WTC11 (cell line): ENCODE measurements around the gene DISC1. TPM values are rescaled to one million over a fixed set of nuclear protein-coding genes. Genes with fewer than 3 reads are reported as not detected.

Experiments
- ATAC-seq: fragments of 200-7000 bp; cut with Tn5 transposase; 2 replicates; pipeline ENCODE4 v1.10.0; 2021; ENCODE audit warnings: mild to moderate bottlenecking, moderate library complexity
- CTCF ChIA-PET: fragments of 300-600 bp; sonication (Branson Sonifier 250); formaldehyde crosslinking; loops from one replicate; lab custom pipeline; 2021; ENCODE audit warnings: antibody characterized with exemption; lab: Charles Lee
- POLR2A ChIA-PET: fragments of 350-600 bp; sonication (Branson Sonifier 250); formaldehyde crosslinking; loops from one replicate; lab custom pipeline; 2021; ENCODE audit warnings: antibody characterized with exemption; lab: Charles Lee
- DNase-seq: peaks from one replicate; pipeline ENCODE4 v3.0.0; 2021; ENCODE audit warnings: low spot score
- H3K27ac Mint-ChIP-seq: 2 replicates; pipeline ENCODE4 v1.8.0; 2021; ENCODE audit warnings: mixed read lengths
- H3K27me3 Mint-ChIP-seq: 2 replicates; pipeline ENCODE4 v1.8.0; 2021; ENCODE audit warnings: low read depth, mild to moderate bottlenecking, moderate library complexity, mixed read lengths
- H3K36me3 Mint-ChIP-seq: 2 replicates; pipeline ENCODE4 v1.8.0; 2021; ENCODE audit warnings: mixed read lengths
- H3K4me1 Mint-ChIP-seq: 2 replicates; pipeline ENCODE4 v1.8.0; 2022; ENCODE audit warnings: mixed read lengths
- H3K4me3 Mint-ChIP-seq: 2 replicates; pipeline ENCODE4 v1.8.0; 2021; ENCODE audit warnings: mild to moderate bottlenecking, moderate library complexity, mixed read lengths
- H3K9me3 Mint-ChIP-seq: 2 replicates; pipeline ENCODE4 v1.8.0; 2021; ENCODE audit warnings: mixed read lengths
- AFF4 ChIP-seq: sonication (generic); formaldehyde crosslinking; IDR thresholded peaks from 2 replicates; pipeline ENCODE4 v1.8.1; 2023; ENCODE audit warnings: mild to moderate bottlenecking, missing genetic modification reagents, borderline replicate concordance
- CBFB ChIP-seq: sonication (generic); formaldehyde crosslinking; IDR thresholded peaks from 2 replicates; pipeline ENCODE4 v1.8.1; 2022; ENCODE audit warnings: mild to moderate bottlenecking, low read depth, missing genetic modification reagents
- EMX1 ChIP-seq: fragments of 250-450 bp; sonication (Bioruptor Pico); IDR thresholded peaks from 2 replicates; pipeline ENCODE4 v1.8.0; 2021; ENCODE audit warnings: mild to moderate bottlenecking
- FOXJ3 ChIP-seq: sonication (generic); formaldehyde crosslinking; IDR thresholded peaks from 2 replicates; pipeline ENCODE4 v1.9.0; 2021; ENCODE audit warnings: missing genetic modification reagents, mild to moderate bottlenecking, borderline replicate concordance
- NR2C2 ChIP-seq: sonication (generic); formaldehyde crosslinking; IDR thresholded peaks from 2 replicates; pipeline ENCODE4 v1.8.0; 2022; ENCODE audit warnings: mild to moderate bottlenecking, missing genetic modification reagents
- SMAD4 ChIP-seq: sonication (generic); formaldehyde crosslinking; IDR thresholded peaks from 2 replicates; pipeline ENCODE4 v1.8.0; 2022; ENCODE audit warnings: mild to moderate bottlenecking, missing genetic modification reagents
- SP1 ChIP-seq: sonication (generic); formaldehyde crosslinking; conservative IDR thresholded peaks from 2 replicates; pipeline ENCODE4 v1.8.1; 2022; ENCODE audit warnings: missing genetic modification reagents
- TP53 ChIP-seq: sonication (generic); formaldehyde crosslinking; IDR thresholded peaks from 2 replicates; pipeline ENCODE4 v1.8.1; 2023; ENCODE audit warnings: mild to moderate bottlenecking, missing genetic modification reagents
- ZNF121 ChIP-seq: sonication (generic); formaldehyde crosslinking; IDR thresholded peaks from 2 replicates; pipeline ENCODE4 v1.8.0; 2023; ENCODE audit warnings: missing genetic modification reagents
- ZNF232 ChIP-seq: sonication (generic); formaldehyde crosslinking; IDR thresholded peaks from 2 replicates; pipeline ENCODE4 v1.8.0; 2022; ENCODE audit warnings: mild to moderate bottlenecking, missing genetic modification reagents
- ZNF512 ChIP-seq: sonication (generic); formaldehyde crosslinking; IDR thresholded peaks from 2 replicates; pipeline ENCODE4 v1.8.1; 2022; ENCODE audit warnings: missing genetic modification reagents, borderline replicate concordance
- total RNA-seq: library from RNA; stranded (reverse); gene quantifications from 3 replicates; pipeline ENCODE4 v1.2.3, GENCODE V29; 2021
- TF ChIP-seq, protein P1 (sequence below): sonication (generic); formaldehyde crosslinking; IDR thresholded peaks from 2 replicates; pipeline ENCODE4 v1.8.0; 2022; ENCODE audit warnings: mild to moderate bottlenecking, missing genetic modification reagents
- TF ChIP-seq, protein P2 (sequence below): sonication (generic); formaldehyde crosslinking; IDR thresholded peaks from 2 replicates; pipeline ENCODE4 v1.8.0; 2023; ENCODE audit warnings: mild to moderate bottlenecking, missing genetic modification reagents
- TF ChIP-seq, protein P3 (sequence below): fragments of 250-450 bp; sonication (Bioruptor Pico); IDR thresholded peaks from 2 replicates; pipeline ENCODE4 v1.9.0; 2021; ENCODE audit warnings: mild to moderate bottlenecking
- TF ChIP-seq, protein P4 (sequence below): sonication (generic); formaldehyde crosslinking; IDR thresholded peaks from 2 replicates; pipeline ENCODE4 v1.8.1; 2022; ENCODE audit warnings: mild to moderate bottlenecking, moderate library complexity, missing genetic modification reagents

Gene DISC1
- total RNA-seq, 1 experiment from 2014 or later: 5.5 TPM

DNA sequence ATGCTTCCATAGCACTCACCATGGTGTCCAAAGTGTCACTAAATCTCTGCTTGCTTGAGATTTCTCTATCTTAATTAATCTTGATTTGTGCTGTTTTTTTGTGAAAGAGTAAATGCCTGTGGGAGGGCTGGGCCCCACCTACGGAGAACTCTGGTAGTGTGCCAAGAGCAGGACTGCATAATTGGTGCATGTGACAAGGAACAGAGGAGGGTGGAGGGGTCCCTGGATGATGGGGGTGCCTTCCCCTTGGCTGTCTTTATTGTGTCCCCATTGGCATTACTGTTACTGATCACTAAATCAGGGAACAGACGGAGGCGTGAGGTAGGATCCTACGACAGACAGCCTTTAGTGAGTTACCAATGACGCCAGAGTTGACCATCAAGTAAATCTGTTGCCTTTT, 223.4 kb downstream of the DISC1 start:
- Mint-ChIP-seq H3K27me3 (peaks cover 2% of the 10 kb centered on the region; the same call in 1 of the 2 replicates), H3K4me3 (no peak overlapping the region), H3K27ac (no peak overlapping the region), H3K9me3 (no peaks in the 10 kb centered on the region), H3K4me1 (peaks cover 16% of the 10 kb centered on the region), H3K36me3 (no peaks in the 10 kb centered on the region)
- CTCF ChIA-PET: no interaction called here
- POLR2A ChIA-PET: no interaction called here
- TF ChIP-seq, protein P1, sequence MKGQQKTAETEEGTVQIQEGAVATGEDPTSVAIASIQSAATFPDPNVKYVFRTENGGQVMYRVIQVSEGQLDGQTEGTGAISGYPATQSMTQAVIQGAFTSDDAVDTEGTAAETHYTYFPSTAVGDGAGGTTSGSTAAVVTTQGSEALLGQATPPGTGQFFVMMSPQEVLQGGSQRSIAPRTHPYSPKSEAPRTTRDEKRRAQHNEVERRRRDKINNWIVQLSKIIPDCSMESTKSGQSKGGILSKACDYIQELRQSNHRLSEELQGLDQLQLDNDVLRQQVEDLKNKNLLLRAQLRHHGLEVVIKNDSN (CRISPR knock-in tag): no peak
- TF ChIP-seq SMAD4 (CRISPR knock-in tag): no peak
- no peak for TF ChIP-seq CBFB
- TF ChIP-seq EMX1 (CRISPR knock-in tag): no peak
- TF ChIP-seq, protein P2, sequence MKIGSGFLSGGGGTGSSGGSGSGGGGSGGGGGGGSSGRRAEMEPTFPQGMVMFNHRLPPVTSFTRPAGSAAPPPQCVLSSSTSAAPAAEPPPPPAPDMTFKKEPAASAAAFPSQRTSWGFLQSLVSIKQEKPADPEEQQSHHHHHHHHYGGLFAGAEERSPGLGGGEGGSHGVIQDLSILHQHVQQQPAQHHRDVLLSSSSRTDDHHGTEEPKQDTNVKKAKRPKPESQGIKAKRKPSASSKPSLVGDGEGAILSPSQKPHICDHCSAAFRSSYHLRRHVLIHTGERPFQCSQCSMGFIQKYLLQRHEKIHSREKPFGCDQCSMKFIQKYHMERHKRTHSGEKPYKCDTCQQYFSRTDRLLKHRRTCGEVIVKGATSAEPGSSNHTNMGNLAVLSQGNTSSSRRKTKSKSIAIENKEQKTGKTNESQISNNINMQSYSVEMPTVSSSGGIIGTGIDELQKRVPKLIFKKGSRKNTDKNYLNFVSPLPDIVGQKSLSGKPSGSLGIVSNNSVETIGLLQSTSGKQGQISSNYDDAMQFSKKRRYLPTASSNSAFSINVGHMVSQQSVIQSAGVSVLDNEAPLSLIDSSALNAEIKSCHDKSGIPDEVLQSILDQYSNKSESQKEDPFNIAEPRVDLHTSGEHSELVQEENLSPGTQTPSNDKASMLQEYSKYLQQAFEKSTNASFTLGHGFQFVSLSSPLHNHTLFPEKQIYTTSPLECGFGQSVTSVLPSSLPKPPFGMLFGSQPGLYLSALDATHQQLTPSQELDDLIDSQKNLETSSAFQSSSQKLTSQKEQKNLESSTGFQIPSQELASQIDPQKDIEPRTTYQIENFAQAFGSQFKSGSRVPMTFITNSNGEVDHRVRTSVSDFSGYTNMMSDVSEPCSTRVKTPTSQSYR (CRISPR knock-in tag): no peak
- TF ChIP-seq FOXJ3 (CRISPR knock-in tag): no peak
- no peak for TF ChIP-seq AFF4 (CRISPR knock-in tag)
- no peak for TF ChIP-seq NR2C2 (CRISPR knock-in tag)
- TF ChIP-seq, protein P3, sequence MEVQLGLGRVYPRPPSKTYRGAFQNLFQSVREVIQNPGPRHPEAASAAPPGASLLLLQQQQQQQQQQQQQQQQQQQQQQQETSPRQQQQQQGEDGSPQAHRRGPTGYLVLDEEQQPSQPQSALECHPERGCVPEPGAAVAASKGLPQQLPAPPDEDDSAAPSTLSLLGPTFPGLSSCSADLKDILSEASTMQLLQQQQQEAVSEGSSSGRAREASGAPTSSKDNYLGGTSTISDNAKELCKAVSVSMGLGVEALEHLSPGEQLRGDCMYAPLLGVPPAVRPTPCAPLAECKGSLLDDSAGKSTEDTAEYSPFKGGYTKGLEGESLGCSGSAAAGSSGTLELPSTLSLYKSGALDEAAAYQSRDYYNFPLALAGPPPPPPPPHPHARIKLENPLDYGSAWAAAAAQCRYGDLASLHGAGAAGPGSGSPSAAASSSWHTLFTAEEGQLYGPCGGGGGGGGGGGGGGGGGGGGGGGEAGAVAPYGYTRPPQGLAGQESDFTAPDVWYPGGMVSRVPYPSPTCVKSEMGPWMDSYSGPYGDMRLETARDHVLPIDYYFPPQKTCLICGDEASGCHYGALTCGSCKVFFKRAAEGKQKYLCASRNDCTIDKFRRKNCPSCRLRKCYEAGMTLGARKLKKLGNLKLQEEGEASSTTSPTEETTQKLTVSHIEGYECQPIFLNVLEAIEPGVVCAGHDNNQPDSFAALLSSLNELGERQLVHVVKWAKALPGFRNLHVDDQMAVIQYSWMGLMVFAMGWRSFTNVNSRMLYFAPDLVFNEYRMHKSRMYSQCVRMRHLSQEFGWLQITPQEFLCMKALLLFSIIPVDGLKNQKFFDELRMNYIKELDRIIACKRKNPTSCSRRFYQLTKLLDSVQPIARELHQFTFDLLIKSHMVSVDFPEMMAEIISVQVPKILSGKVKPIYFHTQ: no peak
- TF ChIP-seq ZNF232 (CRISPR knock-in tag): no peak
- no peak for TF ChIP-seq ZNF121 (CRISPR knock-in tag)
- no peak for TF ChIP-seq SP1 (CRISPR knock-in tag)
- no peak for DNase-seq
- no peak for ATAC-seq

DNA sequence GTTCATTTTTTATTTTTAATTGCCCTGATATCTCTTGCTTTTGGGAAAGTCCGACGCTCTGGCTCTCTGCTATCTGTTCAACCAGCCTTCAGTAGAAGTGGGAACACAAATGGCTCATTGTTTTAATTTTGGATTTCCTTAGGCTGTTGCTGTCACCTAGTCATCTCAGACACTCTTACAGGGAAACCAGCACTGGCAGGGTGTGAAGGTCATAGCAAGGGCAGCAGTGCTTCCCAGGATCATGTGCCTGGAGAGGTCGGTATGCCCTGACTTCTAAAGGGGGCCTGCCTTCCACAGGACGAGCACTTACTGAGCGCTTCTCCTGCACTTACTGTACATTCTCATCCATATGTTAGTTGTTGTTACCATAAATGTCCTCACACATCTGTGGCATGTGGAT, 224.2 kb downstream of the DISC1 start:
- POLR2A ChIA-PET: no interaction called here
- ATAC-seq: no peak
- H3K9me3 Mint-ChIP-seq: no peaks in the 10 kb centered on the region
- CTCF ChIA-PET: no interaction called here
- no peak for DNase-seq
- H3K27me3 Mint-ChIP-seq: no peaks in the 10 kb centered on the region; the same call in 1 of the 2 replicates
- H3K36me3 Mint-ChIP-seq: no peaks in the 10 kb centered on the region
- peaks cover 12% of the 10 kb centered on the region for H3K4me1 Mint-ChIP-seq
- no peak overlapping the region for H3K4me3 Mint-ChIP-seq
- no peak overlapping the region; the same call in 1 of the 2 replicates for H3K27ac Mint-ChIP-seq
- TF ChIP-seq ZNF512 (no peak), TP53 (no peak), NR2C2 (CRISPR knock-in tag) (no peak), CBFB (no peak)
- TF ChIP-seq, protein P4, sequence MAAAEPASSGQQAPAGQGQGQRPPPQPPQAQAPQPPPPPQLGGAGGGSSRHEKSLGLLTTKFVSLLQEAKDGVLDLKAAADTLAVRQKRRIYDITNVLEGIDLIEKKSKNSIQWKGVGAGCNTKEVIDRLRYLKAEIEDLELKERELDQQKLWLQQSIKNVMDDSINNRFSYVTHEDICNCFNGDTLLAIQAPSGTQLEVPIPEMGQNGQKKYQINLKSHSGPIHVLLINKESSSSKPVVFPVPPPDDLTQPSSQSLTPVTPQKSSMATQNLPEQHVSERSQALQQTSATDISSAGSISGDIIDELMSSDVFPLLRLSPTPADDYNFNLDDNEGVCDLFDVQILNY: no peak
